ENCODE results near the gene ARHGEF10L.
"Not testable (repeated sequence)": the region's sequence is repeated elsewhere in the genome, so short reads cannot be mapped to it uniquely, and the experiment has no call there.

ARHGEF10L gene

DNA sequence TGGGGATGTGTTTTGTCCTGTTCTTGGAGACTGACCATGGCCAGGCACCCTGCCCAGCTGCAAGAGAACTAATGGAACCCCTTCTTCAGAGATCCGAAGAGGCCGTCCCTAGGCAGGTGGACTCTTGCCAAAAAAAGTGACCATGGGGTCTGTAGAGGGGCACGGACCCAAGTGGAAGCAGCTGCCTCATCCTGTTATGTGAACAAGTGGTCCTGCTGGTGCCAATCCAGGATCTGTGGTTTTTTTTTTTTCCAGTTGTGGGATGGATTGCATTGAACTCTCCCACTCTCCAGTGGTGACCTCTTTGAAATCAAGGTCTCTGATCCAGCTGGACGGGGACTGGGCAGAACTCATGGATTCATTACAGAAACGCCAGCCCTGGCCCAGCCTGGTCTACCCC, 71.2 kb downstream of the ARHGEF10L start:
- DNase-seq (ENCODE audit: low spot score) = no peak

DNA sequence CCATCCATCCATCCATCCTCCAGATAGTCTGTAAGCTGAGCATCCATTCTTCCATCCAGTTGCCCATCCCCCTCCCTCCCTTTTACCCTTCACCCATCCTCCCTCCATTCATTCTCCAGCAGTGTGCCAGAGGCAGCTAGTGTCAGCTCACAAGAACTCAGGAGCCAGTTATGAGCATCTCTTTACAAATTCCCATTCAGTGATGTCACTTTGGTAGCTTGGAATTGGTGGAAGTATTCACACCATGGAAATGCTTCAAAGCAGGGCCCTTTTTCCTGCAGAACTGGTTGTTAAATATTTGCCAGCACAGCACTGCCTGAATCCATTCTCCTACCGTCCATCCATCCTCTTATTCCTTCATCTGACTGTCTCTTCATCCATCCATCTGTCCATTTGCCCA, 72.5 kb downstream of the ARHGEF10L start:
- DNase-seq (ENCODE audit: low spot score) (peak; percentile 26), FAIRE-seq (no peak)

More for the DNA sequence above, 71.2 kb downstream of the ARHGEF10L start:
- FAIRE-seq = no peak

DNA sequence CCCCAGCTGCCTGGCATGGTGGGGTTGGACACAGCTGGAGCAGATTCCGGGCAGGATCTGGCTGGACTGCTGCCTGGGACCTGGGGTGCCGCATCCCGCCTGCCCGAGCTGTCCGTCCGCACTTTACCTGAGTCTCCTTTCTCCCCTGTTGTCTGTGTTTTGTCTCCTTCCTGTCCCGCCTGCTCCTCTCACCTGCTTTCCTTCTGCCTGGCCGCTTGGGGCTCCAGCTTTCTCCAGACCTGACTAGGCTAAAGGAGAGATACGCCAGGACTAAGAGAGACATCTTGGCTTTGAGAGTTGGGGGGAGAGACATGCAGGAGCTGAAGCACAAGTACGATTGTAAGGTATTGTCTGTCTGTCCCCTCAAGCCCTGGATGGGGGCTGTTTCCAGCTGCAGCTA, 73.3 kb downstream of the ARHGEF10L start:
- DNase-seq (ENCODE audit: low spot score) = no peak
- no peak for FAIRE-seq

DNA sequence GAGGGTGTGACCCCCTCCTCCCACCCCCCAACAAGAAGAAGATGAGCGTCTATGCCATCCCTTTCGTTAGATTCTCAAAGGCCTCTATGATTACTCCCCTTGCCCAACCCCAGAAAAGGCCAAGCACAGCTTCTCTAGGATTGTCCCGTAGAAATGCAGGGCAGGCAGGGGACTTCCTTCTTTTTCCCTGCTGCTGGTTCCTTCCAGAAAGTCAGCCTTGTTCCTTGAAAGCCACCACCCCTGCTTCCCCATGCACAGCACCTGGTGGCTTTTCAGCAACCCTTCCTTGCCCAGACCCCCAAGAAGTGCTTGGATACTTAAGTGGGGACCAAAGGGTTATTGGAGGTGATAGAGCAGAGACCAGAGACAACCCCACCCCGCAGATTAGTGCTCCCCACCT, 75.1 kb downstream of the ARHGEF10L start:
- FAIRE-seq = no peak
- DNase-seq (ENCODE audit: low spot score) = no peak

DNA sequence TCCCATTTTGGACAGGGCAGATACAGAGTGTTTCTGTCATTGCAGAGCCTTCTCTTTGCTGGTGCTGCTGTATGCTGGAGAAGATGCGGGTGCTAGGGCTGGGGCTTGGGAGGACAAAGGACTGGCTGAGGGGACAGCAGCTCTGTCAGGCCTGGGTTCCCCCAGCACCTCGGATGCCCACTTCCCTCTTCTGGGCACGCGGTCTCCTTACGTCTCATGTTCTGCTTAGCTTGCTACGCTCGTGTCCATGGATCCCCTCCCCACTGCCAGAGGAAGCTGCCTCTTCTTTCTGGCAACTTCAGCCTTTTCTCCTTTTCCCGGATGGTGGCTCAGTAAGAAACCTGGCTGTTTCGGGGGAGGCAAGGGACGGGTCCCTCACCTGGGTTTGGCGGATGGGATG, 75.7 kb downstream of the ARHGEF10L start:
- DNase-seq (ENCODE audit: low spot score) (no peak), FAIRE-seq (no peak)

DNA sequence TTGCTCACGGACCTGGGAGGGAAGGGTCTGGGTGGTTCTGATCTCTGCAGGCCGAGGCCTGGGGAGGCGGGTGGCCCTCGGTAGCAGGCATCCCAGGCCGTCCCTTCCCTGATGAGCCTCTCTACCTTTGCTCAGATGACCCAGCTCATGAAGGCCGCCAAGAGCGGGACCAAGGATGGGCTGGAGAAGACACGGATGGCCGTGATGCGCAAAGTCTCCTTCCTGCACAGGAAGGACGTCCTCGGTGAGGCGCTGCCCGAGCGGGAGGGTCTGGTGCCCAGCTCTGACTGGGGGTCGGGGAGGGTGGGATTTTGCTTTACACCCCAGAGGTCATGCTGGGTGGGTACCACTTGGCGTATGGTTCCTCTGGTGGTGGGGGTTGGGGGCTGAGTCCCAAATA, 76.5 kb downstream of the ARHGEF10L start:
- no peak for DNase-seq (ENCODE audit: low spot score)
- FAIRE-seq = no peak

DNA sequence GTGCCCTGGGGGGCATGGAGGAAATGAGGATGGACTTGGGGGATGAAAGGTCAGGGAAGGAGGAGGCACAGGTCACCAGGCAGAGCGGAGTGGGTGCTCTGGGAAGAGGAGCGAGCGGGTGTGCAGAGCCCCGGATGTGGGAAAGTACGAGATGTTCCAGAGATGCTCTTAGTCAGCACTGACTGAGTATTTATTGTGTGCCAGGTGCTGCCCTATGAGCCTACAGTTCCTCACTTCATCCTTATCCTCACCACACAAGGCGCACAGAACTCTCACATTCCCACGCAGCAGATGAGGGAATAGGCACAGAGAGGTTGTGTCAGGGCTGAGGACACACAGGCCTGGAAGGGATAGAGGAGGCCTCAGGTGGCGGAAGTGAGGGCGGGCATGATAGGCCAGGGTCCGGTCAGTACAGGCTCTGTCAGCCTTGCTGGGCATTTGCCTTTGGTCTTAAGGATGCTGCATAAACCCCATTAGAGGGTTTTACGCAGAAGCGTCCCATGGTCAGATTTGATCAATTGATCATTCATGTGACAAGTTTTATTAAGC, 77.3 kb downstream of the ARHGEF10L start:
- no peak for DNase-seq (ENCODE audit: low spot score)
- FAIRE-seq = no peak

DNA sequence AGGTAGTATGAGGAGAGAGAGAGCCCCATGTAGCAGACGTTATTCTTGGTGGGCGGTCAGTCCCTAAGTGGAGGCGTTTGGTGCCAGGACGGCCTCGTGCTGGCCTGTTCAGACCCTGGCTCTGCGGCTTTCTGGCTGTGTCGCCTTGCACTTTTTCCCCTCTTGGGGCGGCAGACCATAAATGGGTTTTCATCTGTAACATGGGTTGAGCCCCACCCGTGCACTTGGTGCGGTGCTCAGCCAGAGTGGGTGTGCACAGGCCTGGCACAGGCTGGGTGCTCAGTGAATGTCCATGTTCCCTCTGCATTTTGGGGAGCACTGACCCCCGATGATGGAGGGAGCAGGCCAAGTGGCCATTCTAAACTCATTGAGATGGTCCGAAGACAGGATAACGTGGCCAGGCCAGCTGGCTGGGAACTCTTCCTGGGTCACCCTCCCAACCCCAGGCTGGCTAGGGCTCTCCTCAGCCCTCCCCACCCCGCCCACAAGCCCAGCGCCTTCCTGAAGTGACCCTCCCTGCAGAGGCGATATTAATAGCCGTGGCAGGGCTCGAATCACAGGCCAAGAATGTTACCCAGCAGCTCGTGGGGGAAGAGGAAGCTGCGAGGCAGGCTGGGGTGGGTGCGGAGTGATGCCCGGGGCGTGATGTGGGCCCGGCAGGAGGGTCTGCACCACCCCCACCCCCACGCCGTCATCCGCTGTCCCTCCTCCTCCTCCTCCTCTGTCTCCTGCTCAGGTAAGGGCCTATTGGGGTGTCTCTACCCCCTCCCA, 78.5 kb downstream of the ARHGEF10L start:
- FAIRE-seq (no peak), DNase-seq (ENCODE audit: low spot score) (peak; percentile 20)

DNA sequence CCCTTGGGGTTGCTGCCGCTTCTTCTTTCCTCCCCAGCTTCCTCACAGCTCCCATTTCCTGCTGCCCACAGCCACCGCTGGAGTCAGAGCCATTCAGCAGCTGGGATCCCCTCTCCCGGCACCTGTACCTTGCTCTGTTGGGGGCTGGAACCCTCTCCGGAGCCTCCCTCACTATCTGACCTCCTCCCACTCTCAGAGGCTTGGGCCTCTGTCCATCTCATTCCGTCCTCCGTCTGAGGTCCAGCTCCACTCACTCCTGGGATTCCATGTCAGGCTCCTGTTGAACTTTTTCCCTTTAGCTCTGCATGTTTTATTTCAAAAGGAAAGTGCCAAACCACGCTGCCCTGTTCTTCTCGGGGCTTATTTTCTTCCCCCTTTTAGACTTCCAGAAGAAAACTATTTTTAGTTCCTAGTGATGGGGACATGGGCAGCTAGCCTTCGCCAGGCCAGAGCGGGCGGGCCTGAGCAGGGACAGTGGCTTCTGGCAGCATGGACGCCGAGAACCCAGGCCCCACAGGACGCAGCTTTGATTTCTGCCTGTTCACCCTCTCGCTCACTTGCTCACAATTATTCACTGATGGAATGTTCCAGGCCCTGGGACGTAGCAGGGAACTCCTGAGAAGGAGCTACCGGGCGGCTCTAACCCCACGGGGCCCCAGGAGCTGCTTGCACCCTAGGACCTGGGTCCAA, 79.2 kb downstream of the ARHGEF10L start:
- DNase-seq (ENCODE audit: low spot score) (no peak), FAIRE-seq (no peak)

DNA sequence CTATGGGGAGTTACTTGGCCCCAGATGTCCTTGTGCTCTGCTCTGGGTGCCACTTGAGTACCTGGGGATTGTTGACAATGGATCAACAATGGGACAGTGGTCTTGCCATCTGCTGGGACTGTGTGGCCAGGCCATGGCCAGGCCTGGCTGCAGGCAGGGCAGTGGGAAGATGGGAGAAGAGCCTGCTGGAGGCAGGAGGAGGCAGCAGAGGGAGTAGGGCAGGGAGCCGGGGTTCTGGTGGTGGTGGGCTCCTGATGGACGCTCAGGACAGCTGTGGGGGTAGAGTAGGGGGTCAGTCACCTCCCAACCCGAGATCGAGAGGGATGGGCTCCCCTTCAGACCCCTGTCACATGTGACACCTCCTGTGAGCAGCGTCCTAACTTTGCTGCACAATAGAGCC, 81.0 kb downstream of the ARHGEF10L start:
- FAIRE-seq = no peak
- no peak for DNase-seq (ENCODE audit: low spot score)

DNA sequence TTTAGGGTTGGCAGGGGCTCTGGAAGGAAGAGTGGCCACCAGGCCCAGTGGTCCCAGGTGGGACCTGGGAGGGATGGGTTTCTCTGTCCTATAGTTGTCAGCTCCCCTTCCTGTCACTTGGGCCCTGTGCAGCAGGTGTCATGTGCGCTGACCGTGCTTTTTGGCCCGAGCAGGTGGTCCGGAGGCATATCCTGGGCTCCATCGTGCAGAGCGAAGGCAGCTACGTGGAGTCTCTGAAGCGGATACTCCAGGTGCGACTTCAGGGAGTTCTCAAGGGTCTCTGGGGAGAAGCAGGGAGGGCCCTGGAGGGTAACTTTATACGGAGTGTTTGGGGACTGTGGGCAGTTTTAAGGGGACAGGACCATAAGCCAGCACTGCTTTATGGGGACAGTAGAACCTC, 82.2 kb downstream of the ARHGEF10L start:
- FAIRE-seq (no peak), DNase-seq (ENCODE audit: low spot score) (no peak)

DNA sequence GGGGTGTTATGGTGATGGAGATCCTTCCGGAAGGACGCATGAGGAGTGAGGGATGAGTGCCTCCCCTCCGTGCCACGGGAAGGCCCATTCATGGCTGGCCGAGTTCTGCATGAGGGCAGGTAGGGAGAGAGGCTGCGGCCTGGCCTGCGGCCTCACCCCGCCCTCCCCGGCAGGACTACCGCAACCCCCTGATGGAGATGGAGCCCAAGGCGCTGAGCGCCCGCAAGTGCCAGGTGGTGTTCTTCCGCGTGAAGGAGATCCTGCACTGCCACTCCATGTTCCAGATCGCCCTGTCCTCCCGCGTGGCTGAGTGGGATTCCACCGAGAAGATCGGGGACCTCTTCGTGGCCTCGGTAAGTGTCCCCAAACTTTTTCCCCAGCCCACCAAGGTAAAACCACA, 83.3 kb downstream of the ARHGEF10L start:
- DNase-seq (ENCODE audit: low spot score) = no peak

DNA sequence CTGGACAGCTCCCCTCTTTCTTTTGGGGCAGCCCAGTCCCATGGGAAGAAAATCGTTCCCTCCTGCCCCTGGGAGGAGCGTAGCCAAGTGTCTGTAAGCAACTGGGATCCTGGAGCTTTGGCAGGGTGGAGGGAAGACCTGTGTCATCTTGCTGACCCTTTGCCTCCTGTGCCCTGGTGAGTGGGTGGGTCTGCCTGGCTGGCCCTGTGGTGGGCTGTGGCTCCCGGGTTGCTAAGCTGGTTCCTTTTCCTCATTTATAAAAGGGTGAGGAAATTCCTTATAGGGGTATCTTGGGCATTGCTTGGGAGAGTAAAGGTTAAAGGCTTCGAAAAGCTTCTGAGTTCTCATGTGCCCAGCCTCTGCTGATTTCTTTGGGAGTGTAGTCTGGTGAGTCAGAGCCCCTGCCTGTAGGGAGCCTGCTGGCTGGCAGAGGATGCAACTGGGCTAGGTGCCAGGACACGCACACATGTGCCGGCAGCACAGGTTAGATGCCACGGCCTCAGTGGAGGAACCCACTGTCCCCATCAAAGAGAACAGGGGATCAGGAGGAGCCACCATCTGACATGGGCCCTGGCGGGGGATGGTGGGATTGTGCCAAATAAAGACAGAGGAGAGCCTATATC, 85.2 kb downstream of the ARHGEF10L start:
- FAIRE-seq (peak; percentile 23), DNase-seq (ENCODE audit: low spot score) (peak; percentile 82)

More for the DNA sequence above, 83.3 kb downstream of the ARHGEF10L start:
- FAIRE-seq = no peak

DNA sequence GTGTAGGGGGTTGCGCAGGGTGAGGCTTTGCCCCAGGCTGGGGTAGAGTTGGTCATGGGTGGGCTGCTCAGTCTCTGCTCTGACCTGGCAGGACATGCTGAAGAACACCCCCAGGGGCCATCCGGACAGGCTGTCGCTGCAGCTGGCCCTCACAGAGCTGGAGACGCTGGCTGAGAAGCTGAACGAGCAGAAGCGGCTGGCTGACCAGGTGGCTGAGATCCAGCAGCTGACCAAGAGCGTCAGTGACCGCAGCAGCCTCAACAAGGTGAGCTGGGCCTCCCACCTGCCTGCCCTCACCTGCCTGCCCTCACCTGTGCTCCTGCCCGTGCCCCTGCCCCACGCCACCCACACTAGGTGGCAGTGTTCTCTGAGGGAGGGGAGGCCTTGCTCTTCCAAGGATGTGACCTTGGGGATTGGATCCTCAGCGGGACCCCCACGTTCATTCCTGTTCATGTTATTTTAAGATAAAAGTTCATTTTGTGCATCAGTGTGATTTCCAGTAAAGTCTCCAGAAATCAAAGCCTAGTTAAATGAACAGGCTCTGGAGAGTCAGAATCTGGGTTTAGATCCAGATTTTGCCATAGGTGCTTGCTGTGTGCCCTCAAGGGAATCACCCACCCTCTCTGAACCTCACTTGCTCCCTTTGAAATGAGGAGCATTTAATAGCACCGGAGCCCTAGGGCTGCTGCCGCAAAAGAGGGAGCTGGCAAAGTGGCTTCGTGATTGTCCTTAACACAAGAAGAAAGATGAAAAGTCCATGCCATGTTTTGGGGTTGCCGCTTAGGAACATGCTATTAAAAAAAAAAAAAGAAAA, 87.9 kb downstream of the ARHGEF10L start:
- no peak for DNase-seq (ENCODE audit: low spot score)
- FAIRE-seq = no peak

DNA sequence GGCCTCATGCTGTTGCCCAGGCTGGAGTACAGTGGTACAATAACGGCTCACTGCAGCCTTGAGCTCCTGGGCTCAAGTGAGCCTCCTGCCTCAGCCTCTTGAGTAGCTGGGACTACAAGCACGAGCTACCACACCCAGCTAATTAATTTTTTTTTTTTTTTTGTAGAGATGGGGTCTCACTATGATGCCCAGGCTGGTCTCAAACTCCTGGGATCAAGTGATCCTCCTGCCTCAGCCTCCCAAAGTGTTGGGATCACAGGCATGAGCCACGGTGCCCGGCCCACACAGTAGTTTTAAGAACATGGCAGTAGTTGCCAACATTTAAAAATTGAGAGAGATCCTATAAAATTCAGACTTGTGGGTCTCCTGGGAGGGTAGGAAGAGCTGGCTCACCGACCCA, 89.5 kb downstream of the ARHGEF10L start:
- not testable (repeated sequence) for FAIRE-seq; DNase-seq (ENCODE audit: low spot score)

DNA sequence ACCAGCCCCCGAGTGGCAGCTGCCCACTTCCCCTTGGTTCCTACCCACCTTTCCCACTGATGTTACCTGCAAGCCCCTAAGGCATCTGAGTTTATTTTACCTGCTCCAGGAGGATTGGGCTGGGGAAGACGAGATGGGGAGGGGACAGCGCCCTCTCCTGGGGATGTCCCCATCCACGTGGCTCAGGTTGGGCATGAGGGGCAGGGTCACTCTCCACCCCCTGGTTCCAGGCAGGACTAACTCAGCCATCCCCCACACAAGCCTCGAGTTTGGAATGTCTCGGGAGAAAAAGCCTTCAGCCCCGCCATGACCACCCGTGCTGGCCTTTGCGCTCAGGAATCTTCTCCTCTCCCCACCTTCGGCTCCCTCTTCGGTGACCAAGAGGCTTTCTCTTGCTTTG, 90.0 kb downstream of the ARHGEF10L start:
- FAIRE-seq (no peak), DNase-seq (ENCODE audit: low spot score) (no peak)

DNA sequence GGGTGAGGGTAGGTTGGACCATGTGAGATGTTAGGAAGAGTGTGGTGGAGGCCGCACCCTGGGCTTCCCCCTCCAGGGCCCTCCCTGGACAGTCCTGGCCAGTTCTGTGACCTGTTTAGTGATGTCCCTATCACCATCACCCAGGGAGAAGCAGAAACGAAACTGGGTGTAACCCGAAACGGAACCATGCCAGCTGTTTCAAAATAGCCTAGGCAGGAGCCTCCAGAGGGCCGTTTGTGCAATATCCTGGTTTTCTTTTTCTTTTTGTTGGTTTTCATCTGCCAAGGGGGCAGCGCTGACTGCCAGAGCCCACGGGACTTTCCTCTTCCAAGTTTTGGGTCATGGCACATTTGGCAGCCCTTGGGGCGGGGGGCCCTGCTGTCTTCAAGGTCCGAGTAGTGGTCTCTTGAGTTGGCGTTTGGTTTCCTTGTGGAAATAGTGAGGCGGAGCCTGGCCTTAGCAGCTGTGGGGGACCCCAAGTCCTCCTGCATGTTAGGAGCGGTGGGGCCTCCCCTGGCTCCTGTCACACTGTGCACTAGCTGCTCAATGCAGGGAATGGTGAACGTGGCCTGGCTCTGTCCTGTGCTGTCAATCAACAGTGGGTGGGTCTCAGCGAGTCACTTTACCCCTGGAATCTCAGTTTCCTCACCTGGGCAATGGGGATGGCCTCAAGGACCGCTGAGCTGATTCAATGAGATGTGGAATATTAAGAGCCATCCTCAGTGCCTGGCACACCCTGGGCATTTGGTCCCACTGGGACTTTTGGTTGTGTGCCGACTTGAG, 90.7 kb downstream of the ARHGEF10L start:
- no peak for DNase-seq (ENCODE audit: low spot score)
- FAIRE-seq = no peak

DNA sequence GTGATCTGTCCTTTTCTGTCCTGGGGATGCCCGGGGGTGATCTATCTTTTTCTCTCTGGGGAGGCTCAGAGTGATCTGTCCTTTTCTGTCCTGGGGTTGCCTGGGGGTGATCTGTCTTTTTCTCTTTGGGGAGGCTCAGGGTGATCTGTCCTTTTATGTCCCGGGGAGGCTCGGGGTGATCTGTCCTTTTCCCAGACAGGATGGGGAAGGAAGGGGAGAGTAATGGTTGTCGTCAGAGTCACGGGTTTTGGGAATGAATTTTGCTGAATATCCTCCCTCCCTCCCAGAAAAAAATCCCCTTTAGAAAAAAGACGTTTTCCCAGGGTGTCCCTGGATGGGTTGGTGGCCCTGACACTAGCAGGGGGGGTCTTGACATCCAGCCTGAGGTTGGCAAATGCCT, 91.5 kb downstream of the ARHGEF10L start:
- no peak for FAIRE-seq
- no peak for DNase-seq (ENCODE audit: low spot score)

DNA sequence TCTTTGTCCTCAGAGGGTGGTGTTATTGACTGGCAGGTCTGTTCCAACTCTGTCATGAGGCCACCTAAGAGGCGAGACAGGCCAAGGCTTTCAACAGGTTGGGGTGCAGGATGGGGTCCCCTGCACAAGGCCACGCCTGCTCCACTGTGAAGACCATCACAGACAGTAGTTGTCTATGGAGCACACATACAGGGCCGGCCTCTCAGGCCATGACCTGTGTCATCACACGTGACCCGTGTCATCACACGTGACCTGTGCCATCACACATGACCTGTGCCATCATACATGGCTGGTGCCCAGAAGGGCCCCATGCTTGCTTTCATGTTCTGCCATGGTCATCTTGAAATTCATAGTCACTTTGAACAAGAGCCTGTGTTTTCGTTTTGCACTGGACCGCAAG, 91.9 kb downstream of the ARHGEF10L start:
- FAIRE-seq = peak; percentile 61
- no peak for DNase-seq (ENCODE audit: low spot score)

DNA sequence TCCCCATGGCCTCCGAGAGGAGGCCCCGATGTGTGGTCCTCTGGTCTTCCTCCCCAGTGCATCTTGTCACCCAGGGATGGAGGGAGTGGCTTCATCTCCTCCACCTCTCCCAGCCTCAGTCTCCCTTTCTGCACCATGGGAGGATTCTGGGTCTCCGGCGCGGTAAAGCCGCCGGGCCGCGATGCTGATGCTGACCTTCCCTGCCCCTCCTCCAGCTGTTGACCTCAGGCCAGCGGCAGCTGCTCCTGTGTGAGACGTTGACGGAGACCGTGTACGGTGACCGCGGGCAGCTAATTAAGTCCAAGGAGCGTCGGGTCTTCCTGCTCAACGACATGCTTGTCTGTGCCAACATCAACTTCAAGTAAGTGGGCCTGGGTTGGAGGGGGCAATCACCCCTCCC, 92.6 kb downstream of the ARHGEF10L start:
- FAIRE-seq (no peak), DNase-seq (ENCODE audit: low spot score) (no peak)

All from urothelium cell line (cell line).